Activated naive CD4-positive, alpha-beta T cell treated with anti-CD3 and anti-CD28 coated beads, Interleukin-2, amount 10 ng/mL, durations not matched to agents 7 days and 5 days (primary cell): ENCODE data around the gene U2SURP.
A peak's percentile ranks its signal among the peaks of the same experiment; 100 is the strongest.
"Not testable (repeated sequence)": the region's sequence is repeated elsewhere in the genome, so short reads cannot be mapped to it uniquely, and the experiment has no call there.

Source experiments
- CTCF ChIA-PET: fragments of 350-600 bp; sonication (Branson Sonifier 250); formaldehyde crosslinking; loops from one replicate; lab custom pipeline; 2021; ENCODE audit warnings: antibody characterized with exemption; lab: Charles Lee
- DNase-seq: peaks from one replicate; pipeline ENCODE4 v3.0.0-alpha.2; 2020
- H3K27ac Mint-ChIP-seq: one replicate; pipeline ENCODE4 v1.8.0; 2021; ENCODE audit warnings: mild to moderate bottlenecking, moderate library complexity, mixed read lengths
- H3K27me3 Mint-ChIP-seq: one replicate; pipeline ENCODE4 v1.8.0; 2021; ENCODE audit warnings: mild to moderate bottlenecking, mixed read lengths
- H3K36me3 Mint-ChIP-seq: one replicate; pipeline ENCODE4 v1.8.0; 2021; ENCODE audit warnings: mixed read lengths
- H3K4me1 Mint-ChIP-seq: one replicate; pipeline ENCODE4 v1.8.0; 2021; ENCODE audit warnings: mixed read lengths
- H3K4me3 Mint-ChIP-seq: one replicate; pipeline ENCODE4 v1.8.0; 2021; ENCODE audit warnings: mild to moderate bottlenecking, moderate library complexity, mixed read lengths
- H3K9me3 Mint-ChIP-seq: one replicate; pipeline ENCODE4 v1.8.0; 2021; ENCODE audit warnings: mixed read lengths

U2SURP gene

DNA sequence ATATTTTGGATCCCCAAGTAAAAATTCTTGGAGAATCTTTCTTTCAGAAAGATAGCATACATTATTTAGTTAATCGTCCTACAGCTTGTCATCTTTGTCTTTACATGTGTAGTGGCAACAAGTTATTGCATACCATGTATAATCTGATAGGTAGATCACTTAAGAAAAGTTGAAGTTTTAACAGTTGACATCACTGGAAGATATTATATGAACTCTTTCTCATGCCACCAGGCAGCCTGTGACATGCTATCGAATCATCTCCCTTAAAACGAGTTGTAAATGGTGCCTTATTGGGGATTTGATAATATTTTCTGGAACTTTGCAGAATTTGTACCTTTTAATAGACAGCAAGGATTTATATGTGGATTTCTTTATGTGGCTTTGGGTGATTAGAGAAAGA, 8.7 kb downstream of the U2SURP start:
- Mint-ChIP-seq H3K4me3 (no peak overlapping the region), H3K9me3 (no peaks in the 10 kb centered on the region), H3K4me1 (peaks cover 43% of the 10 kb centered on the region), H3K27me3 (no peaks in the 10 kb centered on the region), H3K36me3 (peaks cover 13% of the 10 kb centered on the region), H3K27ac (peak overlapping the region; percentile 37)
- CTCF ChIA-PET = no interaction called here
- no peak for DNase-seq

DNA sequence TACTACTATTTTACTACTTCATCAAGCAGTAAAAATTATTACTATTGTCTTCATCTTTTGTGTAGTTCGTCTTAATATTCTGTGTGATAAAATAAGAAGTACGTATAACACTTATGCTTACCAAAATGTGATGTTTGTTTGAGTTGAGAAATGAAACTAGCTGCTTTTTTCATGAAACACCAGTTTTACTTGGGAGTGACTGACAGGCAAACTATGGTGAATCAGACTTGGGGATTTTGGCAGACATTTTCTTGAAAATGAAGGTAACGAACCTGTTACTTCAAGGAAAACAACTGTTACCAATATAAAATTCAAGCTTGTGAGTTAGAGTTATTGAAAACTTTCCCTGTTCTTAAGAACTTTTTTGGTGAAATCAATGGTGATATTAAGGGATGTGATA, 10.3 kb downstream of the U2SURP start:
- H3K36me3 Mint-ChIP-seq = peaks cover 19% of the 10 kb centered on the region
- CTCF ChIA-PET = interaction anchor here (0.8 to 1.2 kb wide), 3 partner anchors 9 to 184 kb away, joined by 3 to 4 read pairs (median 3); no protein-coding TSS in a partner anchor
- no peak overlapping the region for H3K4me3 Mint-ChIP-seq
- no peak overlapping the region for H3K27ac Mint-ChIP-seq
- DNase-seq = no peak
- peaks cover 33% of the 10 kb centered on the region for H3K4me1 Mint-ChIP-seq
- H3K9me3 Mint-ChIP-seq = no peaks in the 10 kb centered on the region
- H3K27me3 Mint-ChIP-seq = no peaks in the 10 kb centered on the region

DNA sequence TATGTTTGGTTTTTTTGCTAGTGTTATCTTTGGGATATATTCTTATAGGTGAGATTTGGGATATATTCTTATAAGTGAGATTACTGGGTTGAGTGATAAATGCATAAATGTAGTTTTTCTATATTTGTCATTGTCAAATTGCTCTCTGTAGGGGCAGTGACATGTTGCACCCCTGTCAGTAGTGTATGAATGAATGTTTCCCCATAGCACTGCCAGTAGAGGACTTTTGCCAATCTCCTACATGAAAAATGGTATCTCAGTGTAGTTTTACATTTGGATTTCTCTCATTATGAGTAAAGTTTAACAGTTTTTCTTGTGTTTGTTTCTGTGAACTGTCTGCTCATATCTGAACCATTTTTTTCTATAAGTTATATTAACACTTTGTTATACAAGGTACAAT, 13.6 kb downstream of the U2SURP start:
- H3K4me1 Mint-ChIP-seq = peaks cover 16% of the 10 kb centered on the region
- H3K27me3 Mint-ChIP-seq = no peaks in the 10 kb centered on the region
- CTCF ChIA-PET = interaction anchor here (0.6 to 1.4 kb wide), 3 partner anchors 10 to 660 kb away, joined by 3 to 4 read pairs (median 3); no protein-coding TSS in a partner anchor
- no peak for DNase-seq
- no peak overlapping the region for H3K4me3 Mint-ChIP-seq
- peaks cover 38% of the 10 kb centered on the region for H3K36me3 Mint-ChIP-seq
- H3K27ac Mint-ChIP-seq = no peak overlapping the region
- no peaks in the 10 kb centered on the region for H3K9me3 Mint-ChIP-seq

DNA sequence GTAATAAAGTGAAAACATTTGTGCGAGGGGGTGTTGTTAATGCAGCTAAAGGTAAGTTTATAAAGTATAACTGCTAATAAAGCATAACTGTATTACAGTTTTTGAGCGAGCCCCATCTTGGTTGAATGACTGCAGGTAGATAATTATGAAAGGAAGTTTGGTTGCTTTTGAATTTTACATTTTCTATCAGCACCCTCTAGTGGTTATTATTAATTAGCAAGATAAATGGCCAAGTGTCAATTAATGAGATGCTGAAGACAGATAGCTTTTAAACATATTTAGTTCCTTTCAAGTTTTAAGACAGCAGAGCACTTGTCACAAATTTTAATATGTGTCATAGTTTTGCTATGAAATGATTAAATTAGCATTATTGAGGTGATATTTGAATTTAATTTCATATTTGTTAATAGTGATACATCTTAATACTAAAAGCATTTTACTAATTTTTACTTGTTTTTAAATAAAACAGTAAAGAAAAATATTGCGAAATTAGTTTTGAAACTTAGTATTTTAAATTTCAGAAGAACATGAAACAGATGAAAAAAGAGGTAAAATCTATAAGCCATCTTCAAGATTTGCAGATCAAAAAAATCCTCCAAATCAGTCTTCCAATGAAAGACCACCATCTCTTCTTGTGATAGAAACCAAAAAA, 15.1 kb downstream of the U2SURP start:
- Mint-ChIP-seq H3K9me3 (no peaks in the 10 kb centered on the region), H3K4me3 (no peak overlapping the region), H3K4me1 (peaks cover 10% of the 10 kb centered on the region), H3K36me3 (peaks cover 47% of the 10 kb centered on the region), H3K27ac (no peak overlapping the region), H3K27me3 (no peaks in the 10 kb centered on the region)
- CTCF ChIA-PET = interaction anchor here (0.7 to 1.4 kb wide), 3 partner anchors 12 to 21 kb away, joined by 3 to 4 read pairs (median 3); no protein-coding TSS in a partner anchor
- DNase-seq = no peak

DNA sequence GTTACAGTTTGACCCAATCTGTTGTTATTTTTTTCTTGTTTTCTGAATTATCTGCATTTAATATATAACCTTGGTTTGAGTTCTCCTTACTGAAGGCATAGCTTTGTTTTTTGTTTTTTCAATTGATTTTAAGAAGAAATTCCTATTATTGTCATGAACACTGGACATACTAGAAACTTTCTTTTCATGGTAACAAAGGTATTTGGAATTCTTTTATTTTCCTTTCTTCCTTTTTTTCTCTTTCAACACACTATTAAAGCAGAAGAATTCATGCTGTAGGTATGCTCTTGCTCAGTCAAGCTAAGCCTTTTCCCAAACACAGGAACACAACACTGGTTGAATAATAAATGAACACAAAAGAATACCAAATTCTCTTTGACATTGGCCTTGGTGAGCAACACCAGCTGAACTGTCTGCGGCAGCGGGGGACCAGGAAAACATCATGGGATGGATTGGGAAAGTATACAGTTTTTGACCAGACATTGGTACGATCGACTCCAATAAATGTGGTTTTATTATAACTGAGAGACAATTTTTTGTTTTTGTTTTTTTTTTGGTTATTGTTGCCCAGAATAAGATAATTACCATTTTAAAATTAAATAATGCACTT, 23.1 kb downstream of the U2SURP start:
- no peak for DNase-seq
- H3K36me3 Mint-ChIP-seq = peaks cover 52% of the 10 kb centered on the region
- H3K9me3 Mint-ChIP-seq = no peaks in the 10 kb centered on the region

DNA sequence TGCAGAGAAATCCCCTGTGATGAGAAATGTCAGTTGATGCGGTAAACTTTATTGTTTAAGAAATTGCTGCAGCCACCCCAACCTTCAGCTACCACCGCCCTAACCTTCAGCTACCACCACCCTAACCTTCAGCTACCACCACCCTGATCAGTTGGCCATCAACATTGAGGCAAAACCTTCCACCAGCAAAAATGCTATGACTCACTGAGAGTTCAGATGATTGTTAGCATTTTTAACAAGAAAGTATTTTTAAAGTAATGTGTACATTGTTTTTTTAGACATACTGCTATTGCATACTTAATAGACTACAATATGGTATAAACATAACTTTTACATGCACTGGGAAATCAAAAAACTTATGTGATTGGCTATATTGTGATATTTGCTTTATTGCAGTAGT, 30.0 kb downstream of the U2SURP start:
- Mint-ChIP-seq H3K36me3 (peaks cover 38% of the 10 kb centered on the region), H3K4me3 (no peak overlapping the region)
- CTCF ChIA-PET = no interaction called here

More for the DNA sequence above, 23.1 kb downstream of the U2SURP start:
- Mint-ChIP-seq H3K27me3 (no peaks in the 10 kb centered on the region), H3K4me3 (no peak overlapping the region), H3K4me1 (no peaks in the 10 kb centered on the region), H3K27ac (no peak overlapping the region)
- CTCF ChIA-PET = interaction anchor here (0.6 kb wide), 1 partner anchor 111 kb away, joined by 3 read pairs; no protein-coding TSS in a partner anchor

DNA sequence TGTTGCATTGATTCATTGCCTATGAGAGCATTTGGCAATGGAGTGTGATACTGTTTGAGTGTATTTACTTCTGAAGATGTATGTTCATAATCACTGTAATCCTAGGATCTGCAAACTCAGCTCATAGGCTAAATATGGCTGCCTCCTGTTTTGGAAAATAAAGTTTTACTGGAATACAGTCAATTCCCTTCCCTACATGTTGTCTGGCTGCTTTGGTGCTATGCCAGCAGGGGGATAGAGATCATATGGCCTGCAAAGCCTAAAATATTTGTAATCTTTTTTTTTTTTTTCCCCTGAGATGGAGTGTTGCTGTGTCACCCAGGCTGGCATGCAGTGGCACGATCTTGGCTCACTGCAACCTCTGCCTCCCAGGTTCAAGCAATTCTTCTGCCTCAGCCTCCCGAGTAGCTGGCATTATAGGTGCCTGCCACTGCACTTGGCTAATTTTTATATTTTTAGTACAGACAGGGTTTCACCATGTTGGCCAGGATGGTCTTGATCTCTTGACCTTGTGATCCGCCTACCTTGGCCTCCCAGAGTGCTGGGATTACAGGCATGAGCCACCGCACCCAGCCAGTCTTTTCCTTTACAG, 30.5 kb downstream of the U2SURP start:
- Mint-ChIP-seq H3K36me3 (peaks cover 43% of the 10 kb centered on the region), H3K4me1 (peaks cover 13% of the 10 kb centered on the region)
- CTCF ChIA-PET, H3K27ac Mint-ChIP-seq, H3K4me3 Mint-ChIP-seq, H3K27me3 Mint-ChIP-seq, DNase-seq, H3K9me3 Mint-ChIP-seq: not testable (repeated sequence)

More for the DNA sequence above, 30.0 kb downstream of the U2SURP start:
- no peak overlapping the region for H3K27ac Mint-ChIP-seq
- no peaks in the 10 kb centered on the region for H3K27me3 Mint-ChIP-seq
- peaks cover 9% of the 10 kb centered on the region for H3K4me1 Mint-ChIP-seq
- no peaks in the 10 kb centered on the region for H3K9me3 Mint-ChIP-seq
- DNase-seq = no peak

DNA sequence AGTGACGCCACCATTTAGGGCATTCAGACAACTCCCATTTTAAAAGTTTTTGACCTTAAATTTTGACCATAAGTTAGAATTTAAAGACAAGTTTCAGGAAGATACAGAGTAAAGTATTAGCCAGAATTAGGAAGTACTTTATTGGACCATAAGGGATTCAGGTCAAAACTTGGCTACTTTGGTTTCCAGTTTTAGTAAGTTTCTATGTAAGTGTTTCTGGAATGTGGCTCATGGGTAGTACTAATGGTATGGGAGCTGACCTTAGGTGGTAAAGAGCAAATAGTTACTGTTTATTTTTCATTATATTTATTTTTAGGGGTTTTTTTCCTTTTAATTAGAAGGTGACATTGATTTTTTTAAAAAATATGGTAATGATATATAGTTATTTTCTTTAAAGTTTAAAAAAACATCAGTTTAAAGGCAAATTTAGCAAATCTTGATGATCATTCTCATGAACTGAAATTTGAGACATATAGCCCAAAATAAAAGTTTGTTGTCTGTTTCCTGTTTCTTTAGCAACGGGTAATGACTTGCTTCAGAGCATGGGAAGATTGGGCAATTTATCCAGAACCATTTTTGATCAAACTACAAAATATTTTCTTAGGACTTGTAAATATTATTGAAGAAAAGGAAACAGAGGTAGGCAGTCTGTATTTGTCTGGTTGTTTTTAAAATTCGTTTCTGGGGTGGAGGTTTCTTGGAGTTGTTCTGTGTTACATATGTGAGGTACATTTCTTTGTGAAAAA, 34.3 kb downstream of the U2SURP start:
- Mint-ChIP-seq H3K27ac (no peak overlapping the region), H3K36me3 (peaks cover 29% of the 10 kb centered on the region), H3K4me1 (peaks cover 13% of the 10 kb centered on the region), H3K9me3 (no peaks in the 10 kb centered on the region), H3K4me3 (no peak overlapping the region), H3K27me3 (no peaks in the 10 kb centered on the region)
- no peak for DNase-seq
- CTCF ChIA-PET = no interaction called here

DNA sequence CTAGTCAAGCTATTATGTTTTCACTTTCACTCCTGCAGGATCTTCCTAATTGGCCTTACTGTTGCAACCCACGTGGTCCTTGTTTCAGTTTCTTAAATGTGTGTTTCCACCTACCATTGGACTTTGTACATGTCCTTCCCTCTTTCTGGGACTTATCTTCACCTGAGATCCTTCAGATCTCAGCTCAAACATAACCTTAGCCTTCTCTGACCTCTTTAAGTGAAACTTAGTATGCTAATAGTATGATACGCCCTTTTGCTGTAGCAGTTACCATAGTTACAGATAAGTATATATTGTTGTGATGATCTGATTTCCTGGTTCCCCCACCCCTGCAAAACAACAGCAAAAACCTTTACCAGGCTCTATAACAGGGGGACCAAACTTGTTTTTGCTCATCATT, 35.2 kb downstream of the U2SURP start:
- peaks cover 24% of the 10 kb centered on the region for H3K36me3 Mint-ChIP-seq
- DNase-seq = no peak
- peak overlapping the region; percentile 11 for H3K27ac Mint-ChIP-seq
- H3K9me3 Mint-ChIP-seq = no peaks in the 10 kb centered on the region
- CTCF ChIA-PET = interaction anchor here (0.6 kb wide), 1 partner anchor 43 kb away, joined by 3 read pairs; no protein-coding TSS in a partner anchor
- no peak overlapping the region for H3K4me3 Mint-ChIP-seq
- H3K4me1 Mint-ChIP-seq = peaks cover 13% of the 10 kb centered on the region
- no peaks in the 10 kb centered on the region for H3K27me3 Mint-ChIP-seq

DNA sequence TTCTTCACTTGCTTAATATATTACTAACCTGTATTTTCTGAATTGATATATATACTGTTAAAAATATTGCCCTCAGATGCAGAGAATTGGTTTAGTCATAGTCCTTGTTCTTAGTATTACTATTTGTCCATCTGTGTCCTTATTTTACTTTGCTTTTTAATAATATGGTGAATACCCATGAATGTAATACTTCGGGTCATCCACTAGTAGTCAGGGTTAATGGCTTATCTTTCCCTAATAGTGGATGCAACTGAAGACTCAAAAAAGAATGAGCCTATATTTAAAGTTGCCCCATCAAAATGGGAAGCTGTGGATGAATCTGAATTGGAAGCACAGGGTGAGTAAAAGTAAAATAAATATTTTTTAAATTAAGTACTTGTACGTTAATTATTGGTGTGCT, 36.5 kb downstream of the U2SURP start:
- Mint-ChIP-seq H3K4me3 (no peak overlapping the region), H3K27me3 (no peaks in the 10 kb centered on the region), H3K4me1 (peaks cover 13% of the 10 kb centered on the region), H3K27ac (no peak overlapping the region), H3K36me3 (peaks cover 21% of the 10 kb centered on the region), H3K9me3 (no peaks in the 10 kb centered on the region)
- DNase-seq = no peak
- CTCF ChIA-PET = interaction anchor here (0.7 to 1.3 kb wide), 3 partner anchors 22 to 224 kb away, joined by 3 to 6 read pairs (median 3); partner anchors contain the start of gene U2SURP

DNA sequence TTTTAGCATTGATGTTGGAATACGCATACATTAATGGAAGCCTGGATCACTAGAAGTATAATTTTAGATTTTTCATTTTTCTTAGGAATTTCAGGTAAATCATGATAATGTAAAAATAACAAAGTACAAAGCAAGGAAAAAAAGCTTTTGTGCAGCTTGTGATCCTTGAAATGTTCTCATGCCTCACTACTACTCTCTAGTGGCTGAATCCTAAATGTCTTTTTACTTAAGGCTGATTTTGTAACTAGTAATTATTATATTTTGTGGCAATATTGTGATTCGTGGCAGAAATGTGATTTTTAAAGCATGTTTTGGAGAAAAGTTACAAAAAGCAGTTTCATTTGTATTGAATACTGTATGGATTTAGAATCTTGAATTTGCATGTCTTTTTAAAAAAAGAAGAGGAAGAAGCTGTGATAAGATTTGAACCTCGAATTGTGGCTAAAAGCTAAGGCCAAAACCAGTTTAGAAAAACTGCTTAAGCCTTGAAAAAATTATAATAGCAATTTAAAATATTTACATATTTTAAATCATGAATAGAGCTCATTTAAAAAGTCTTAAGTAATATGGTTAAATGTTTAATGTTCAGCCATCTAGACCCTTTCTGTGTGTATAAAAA, 39.0 kb downstream of the U2SURP start:
- Mint-ChIP-seq H3K4me3 (no peak overlapping the region), H3K27ac (no peak overlapping the region), H3K27me3 (no peaks in the 10 kb centered on the region), H3K9me3 (no peaks in the 10 kb centered on the region), H3K4me1 (peaks cover 11% of the 10 kb centered on the region), H3K36me3 (peaks cover 27% of the 10 kb centered on the region)
- CTCF ChIA-PET = interaction anchor here (0.6 to 1.9 kb wide), 11 partner anchors 9 to 281 kb away, joined by 3 to 8 read pairs (median 4); partner anchors contain the start of gene U2SURP
- DNase-seq = no peak

DNA sequence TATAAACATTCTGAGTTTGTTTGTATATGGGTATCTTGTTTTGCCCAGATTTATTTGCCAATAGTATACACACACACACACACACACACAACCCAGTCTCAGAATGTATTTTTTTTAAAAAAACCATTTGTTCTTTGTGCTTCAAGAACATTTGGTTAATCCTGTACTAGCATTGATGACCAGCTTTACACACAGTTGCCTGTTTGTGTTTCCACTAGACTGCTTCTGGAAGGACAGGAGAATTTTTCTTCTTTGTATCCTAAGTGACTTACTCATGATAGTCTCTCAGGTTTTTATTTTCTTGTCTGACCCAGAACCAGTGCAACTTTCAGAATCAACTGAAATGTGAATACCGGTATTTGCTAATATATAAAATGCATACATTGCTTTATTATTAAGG, 40.5 kb downstream of the U2SURP start:
- Mint-ChIP-seq H3K9me3 (no peaks in the 10 kb centered on the region), H3K27me3 (no peaks in the 10 kb centered on the region), H3K4me1 (no peaks in the 10 kb centered on the region), H3K4me3 (no peak overlapping the region), H3K27ac (no peak overlapping the region), H3K36me3 (peaks cover 24% of the 10 kb centered on the region)
- no peak for DNase-seq
- CTCF ChIA-PET = interaction anchor here (0.7 kb wide), 1 partner anchor 13 kb away, joined by 3 read pairs; no protein-coding TSS in a partner anchor

DNA sequence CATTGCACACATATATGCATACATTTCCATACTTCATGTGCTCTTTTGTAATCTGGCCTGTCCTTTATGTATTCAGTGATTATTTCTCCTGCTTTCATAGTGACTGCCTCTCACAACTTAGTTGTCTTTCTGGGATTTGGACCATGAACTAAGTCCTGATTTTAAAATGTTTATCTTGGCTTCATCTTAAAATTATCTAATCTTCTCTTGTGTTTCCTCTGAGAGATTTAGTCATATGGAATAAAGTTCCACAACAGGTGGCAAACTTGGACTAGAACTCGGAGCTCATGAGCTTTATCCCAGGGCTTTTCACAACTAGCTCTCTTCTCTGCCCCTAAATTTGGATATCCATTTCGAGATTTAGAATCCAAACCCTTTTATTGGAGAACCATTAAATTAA, 44.3 kb downstream of the U2SURP start:
- DNase-seq = no peak
- H3K27me3 Mint-ChIP-seq = no peaks in the 10 kb centered on the region
- CTCF ChIA-PET = no interaction called here
- no peaks in the 10 kb centered on the region for H3K4me1 Mint-ChIP-seq
- H3K4me3 Mint-ChIP-seq = no peak overlapping the region
- peaks cover 36% of the 10 kb centered on the region for H3K36me3 Mint-ChIP-seq
- H3K27ac Mint-ChIP-seq = no peak overlapping the region
- H3K9me3 Mint-ChIP-seq = no peaks in the 10 kb centered on the region
